A549 (cell line): ENCODE measurements around the gene CPA1. TPM values are rescaled to one million over a fixed set of nuclear protein-coding genes. Genes with fewer than 3 reads are reported as not detected.

Source experiments
- ATAC-seq, 2 experiments: fragments of 200-7000 bp in 1 of 2; fragments of >200 bp in 1 of 2; cut with Nextera tagmentation in 1 of 2; cut with Tn5 transposase in 1 of 2; 3 replicates each; pipeline versions ENCODE4 v1.8.0 to v1.9.1; 2018 to 2020; ENCODE audit warnings: mild to moderate bottlenecking in 1 of 2, moderate library complexity in 1 of 2
- CTCF ChIA-PET: fragments of 300-600 bp; sonication (Branson Sonifier 250); formaldehyde crosslinking; extraction: SDS; loops from one replicate; lab custom pipeline; 2021; ENCODE audit warnings: antibody characterized with exemption, inconsistent platforms; lab: Yijun Ruan, JAX
- POLR2A ChIA-PET: fragments of 350-600 bp; formaldehyde crosslinking; extraction: SDS; loops from one replicate; lab custom pipeline; 2021; ENCODE audit warnings: antibody characterized with exemption, inconsistent platforms; lab: Yijun Ruan, JAX
- DNase-seq, 2 experiments: peaks; one replicate each; pipeline versions ENCODE4 v3.0.0 to v3.0.0-alpha.2; 2011 to 2016; ENCODE audit warnings: low read depth in 1 of 2, low spot score in 1 of 2
- FAIRE-seq: peaks from 2 replicates; lab custom pipeline; 2011; peaks lifted over from hg19 to GRCh38; lab: Jason Lieb, UNC
- H3K27ac ChIP-seq, 2 experiments: fragments of >200 bp; sonication (Bioruptor Twin); formaldehyde crosslinking; 3 replicates each; pipeline ENCODE4 v1.5.1; 2016 to 2017
- H3K4me1 ChIP-seq: fragments of >200 bp; sonication (Bioruptor Twin); formaldehyde crosslinking; 3 replicates; pipeline ENCODE4 v1.6.1; 2016
- H3K4me2 ChIP-seq: fragments of >200 bp; sonication (Bioruptor Twin); formaldehyde crosslinking; 3 replicates; pipeline ENCODE4 v1.6.1; 2016
- H3K4me3 ChIP-seq: fragments of >200 bp; sonication (Bioruptor Twin); formaldehyde crosslinking; 3 replicates; pipeline ENCODE4 v1.5.1; 2016
- H3K9me3 ChIP-seq: fragments of >200 bp; sonication (Bioruptor Twin); formaldehyde crosslinking; 3 replicates; pipeline ENCODE4 v1.6.1; 2016
- CEBPB ChIP-seq, 2 experiments: fragments of >200 bp in 1 of 2; sonication (Bioruptor Twin) in 1 of 2; formaldehyde crosslinking in 1 of 2; IDR thresholded peaks; 2 replicates each; pipeline ENCODE4 v1.6.1; 2012 to 2016
- CHD2 ChIP-seq: fragments of 150-350 bp; IDR thresholded peaks from 2 replicates; pipeline ENCODE4 v1.6.1; 2014; ENCODE audit warnings: low read length; ENCODE audit not compliant: partially characterized antibody
- EHF ChIP-seq: fragments of 250-450 bp; sonication (Bioruptor Pico); IDR thresholded peaks from 2 replicates; pipeline ENCODE4 v1.5.0; 2020; ENCODE audit warnings: mild to moderate bottlenecking
- EHMT2 ChIP-seq: fragments of 200-600 bp; sonication (generic); IDR thresholded peaks from 2 replicates; pipeline ENCODE4 v1.6.1; 2016; ENCODE audit warnings: antibody characterized with exemption, low read depth, mild to moderate bottlenecking, moderate library complexity
- EP300 ChIP-seq, 2 experiments: fragments of >200 bp; sonication (Bioruptor Twin); formaldehyde crosslinking; IDR thresholded peaks; 2 replicates in 1 of 2; 3 replicates in 1 of 2; pipeline ENCODE4 v1.6.1; 2016 to 2017
- ESRRA ChIP-seq: fragments of 150-350 bp; IDR thresholded peaks from 2 replicates; pipeline ENCODE4 v1.6.1; 2014; ENCODE audit warnings: mild to moderate bottlenecking, low read length, borderline replicate concordance
- FOSB ChIP-seq: fragments of 250-450 bp; sonication (Bioruptor Pico); IDR thresholded peaks from 2 replicates; pipeline ENCODE4 v1.5.0; 2020; ENCODE audit warnings: mild to moderate bottlenecking, moderate library complexity
- FOSL2 ChIP-seq, 2 experiments: fragments of 450-650 bp in 1 of 2; fragments of >200 bp in 1 of 2; sonication (Bioruptor Twin) in 1 of 2; formaldehyde crosslinking; IDR thresholded peaks; 2 replicates each; pipeline versions ENCODE4 v1.5.0 to v1.6.1; 2016 to 2020; ENCODE audit warnings: mild to moderate bottlenecking in 1 of 2, moderate library complexity in 1 of 2
- HDAC2 ChIP-seq: fragments of 200-600 bp; sonication (generic); IDR thresholded peaks from 2 replicates; pipeline ENCODE4 v1.6.1; 2016
- HEYL ChIP-seq: fragments of 250-450 bp; sonication (Bioruptor Pico); IDR thresholded peaks from 2 replicates; pipeline ENCODE4 v1.8.0; 2021; ENCODE audit warnings: mild to moderate bottlenecking, moderate library complexity
- HMGXB4 ChIP-seq: fragments of 250-450 bp; sonication (Bioruptor Pico); IDR thresholded peaks from 2 replicates; pipeline ENCODE4 v1.5.0; 2021; ENCODE audit warnings: mild to moderate bottlenecking, moderate library complexity, borderline replicate concordance
- HOXB13 ChIP-seq: fragments of 250-450 bp; sonication (Bioruptor Pico); IDR thresholded peaks from 2 replicates; pipeline ENCODE4 v1.5.0; 2020; ENCODE audit warnings: low read depth, mild to moderate bottlenecking, moderate library complexity
- JUN ChIP-seq, 2 experiments: fragments of >200 bp; sonication (Bioruptor Twin); formaldehyde crosslinking; IDR thresholded peaks; 2 replicates in 1 of 2; 3 replicates in 1 of 2; pipeline ENCODE4 v1.6.1; 2016 to 2017
- JUNB ChIP-seq: fragments of >200 bp; sonication (Bioruptor Twin); formaldehyde crosslinking; IDR thresholded peaks from 2 replicates; pipeline ENCODE4 v1.6.1; 2016
- KDM1A ChIP-seq: fragments of 200-600 bp; sonication (generic); IDR thresholded peaks from 2 replicates; pipeline ENCODE4 v1.6.1; 2016; ENCODE audit warnings: low read depth, mild to moderate bottlenecking
- KDM5A ChIP-seq: fragments of 200-600 bp; sonication (generic); IDR thresholded peaks from 2 replicates; pipeline ENCODE4 v1.6.1; 2016; ENCODE audit warnings: antibody characterized with exemption, mild to moderate bottlenecking
- MAZ ChIP-seq: fragments of 150-350 bp; IDR thresholded peaks from 2 replicates; pipeline ENCODE4 v1.6.1; 2014; ENCODE audit warnings: antibody characterized with exemption, low read depth, low read length, borderline replicate concordance
- NFE2L2 ChIP-seq: fragments of 150-350 bp; conservative IDR thresholded peaks from 2 replicates; pipeline ENCODE4 v1.6.1; 2014; ENCODE audit warnings: low read length
- POLR2A ChIP-seq: IDR thresholded peaks from 2 replicates; pipeline ENCODE4 v1.6.1; 2012; ENCODE audit warnings: mild to moderate bottlenecking, low read length
- RARB ChIP-seq: fragments of 250-450 bp; sonication (Bioruptor Pico); IDR thresholded peaks from 2 replicates; pipeline ENCODE4 v1.8.0; 2021; ENCODE audit warnings: mild to moderate bottlenecking, moderate library complexity
- SREBF2 ChIP-seq: fragments of 450-650 bp; IDR thresholded peaks from 2 replicates; pipeline ENCODE4 v1.6.1; 2014; ENCODE audit warnings: mild to moderate bottlenecking, moderate library complexity
- TFCP2L1 ChIP-seq: fragments of 250-450 bp; sonication (Bioruptor Pico); IDR thresholded peaks from 2 replicates; pipeline ENCODE4 v1.5.0; 2021; ENCODE audit warnings: mild to moderate bottlenecking
- ZC3H11A ChIP-seq: fragments of 450-650 bp; IDR thresholded peaks from 2 replicates; pipeline ENCODE4 v1.6.1; 2014; ENCODE audit warnings: antibody characterized with exemption, mild to moderate bottlenecking
- WGBS: methylation state at CpG from one replicate; pipeline ENCODE4 v1.1.6; 2017; ENCODE audit errors: missing lambda C conversion rate; 5-methylcytosine and 5-hydroxymethylcytosine counted together
- polyA plus RNA-seq, 4 experiments: library from polyadenylated mRNA; depleted of rRNA in 3 of 4; stranded (reverse); fragments of >200 nt; fragmentation: RNase III in 1 of 4; extraction: RNeasy Plus Mini Kit Qiagen cat#74134 plus additional on column Dnase treatment in 1 of 4; gene quantifications; 2 replicates in 3 of 4; 3 replicates in 1 of 4; pipeline ENCODE4 v1.2.3, GENCODE V29; 2011 to 2017
- TF ChIP-seq, protein P1 (sequence below): fragments of 450-650 bp; IDR thresholded peaks from 2 replicates; pipeline ENCODE4 v1.6.1; 2014; ENCODE audit warnings: antibody characterized with exemption

The CPA1 gene
- polyA plus RNA-seq, 2 of the 4 experiments (the other 2 are of a cell fraction) = not detected

DNA sequence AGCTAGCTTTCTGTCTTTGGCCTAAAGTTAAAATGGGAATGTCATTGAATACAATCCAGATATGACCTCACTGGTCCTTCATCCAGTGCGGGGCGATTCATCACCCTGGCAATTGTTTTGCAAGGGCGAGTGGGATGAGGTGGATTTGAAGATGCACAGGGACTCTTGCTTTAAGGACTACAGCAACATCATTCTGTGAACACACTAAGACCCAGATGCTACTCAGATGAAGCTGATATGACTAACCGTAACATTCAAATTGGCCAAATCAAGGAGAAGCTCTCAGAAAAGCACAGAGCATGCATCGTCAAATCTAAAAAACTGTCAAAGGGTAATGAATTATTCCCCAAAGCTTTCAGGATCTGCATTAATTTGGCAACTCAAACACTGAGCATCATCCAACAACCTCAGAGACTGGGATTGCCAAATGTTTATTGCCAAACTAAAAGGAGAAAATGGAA is 12.8 kb downstream of the CPA1 start:
- POLR2A ChIA-PET = no interaction called here
- no peak for FAIRE-seq
- H3K4me2 ChIP-seq = no peak overlapping the region
- DNase-seq = no peak
- CTCF ChIA-PET = interaction anchor here (1.1 to 2.0 kb wide), 2 partner anchors 12 to 329 kb away, joined by 3 to 5 read pairs; partner anchors contain the start of gene CPA1
- ATAC-seq = no peak
- no peak overlapping the region for H3K27ac ChIP-seq
- no peaks in the 10 kb centered on the region for H3K9me3 ChIP-seq
- H3K4me3 ChIP-seq = no peak overlapping the region
- WGBS = 95% methylated on average over 5 of the region's 5 CpGs
- H3K4me1 ChIP-seq = no peaks in the 10 kb centered on the region
- TF ChIP-seq, protein P1, sequence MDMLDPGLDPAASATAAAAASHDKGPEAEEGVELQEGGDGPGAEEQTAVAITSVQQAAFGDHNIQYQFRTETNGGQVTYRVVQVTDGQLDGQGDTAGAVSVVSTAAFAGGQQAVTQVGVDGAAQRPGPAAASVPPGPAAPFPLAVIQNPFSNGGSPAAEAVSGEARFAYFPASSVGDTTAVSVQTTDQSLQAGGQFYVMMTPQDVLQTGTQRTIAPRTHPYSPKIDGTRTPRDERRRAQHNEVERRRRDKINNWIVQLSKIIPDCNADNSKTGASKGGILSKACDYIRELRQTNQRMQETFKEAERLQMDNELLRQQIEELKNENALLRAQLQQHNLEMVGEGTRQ = no peak
- no peak for TF ChIP-seq ZC3H11A
- no peak for TF ChIP-seq JUNB
- no peak for TF ChIP-seq FOSB (CRISPR knock-in tag)
- TF ChIP-seq HMGXB4 (CRISPR knock-in tag) = no peak
- no peak for TF ChIP-seq FOSL2 (IDR thresholded peaks at IDR 0.05)
- no peak for TF ChIP-seq FOSL2 (CRISPR knock-in tag; IDR thresholded peaks at IDR 0.05)
- TF ChIP-seq TFCP2L1 (CRISPR knock-in tag) = no peak
- no peak for TF ChIP-seq SREBF2

DNA sequence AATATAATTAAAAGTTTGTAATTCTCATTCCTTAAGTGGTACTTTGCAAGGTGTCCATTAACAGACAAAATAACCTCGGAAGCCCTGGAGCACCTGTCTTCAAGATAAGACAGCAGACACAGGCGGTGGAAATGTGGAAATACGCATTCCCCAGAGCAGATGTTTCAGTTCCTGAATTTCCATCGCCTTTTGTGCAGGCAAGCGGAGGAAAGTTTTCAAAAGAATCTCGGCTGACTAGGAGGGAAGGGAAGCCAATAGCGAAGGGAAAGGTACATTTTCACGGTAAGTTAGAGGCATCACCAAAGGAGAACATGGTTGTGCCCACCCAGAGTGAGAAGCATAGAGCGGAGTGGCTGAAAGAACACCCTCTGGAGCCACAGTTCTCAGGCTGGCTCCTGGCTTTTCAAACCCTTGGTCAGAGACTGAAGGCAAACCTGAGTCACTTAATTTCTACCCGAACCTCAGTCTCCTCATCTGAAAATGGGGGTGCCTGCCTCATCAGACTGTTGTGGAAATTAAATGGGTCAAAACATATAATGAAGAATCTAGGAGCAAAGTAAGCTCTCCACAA is 13.6 kb downstream of the CPA1 start:
- WGBS = 81% methylated on average over 10 of the region's 10 CpGs
- FAIRE-seq (no peak), DNase-seq (no peak), ATAC-seq (no peak)
- POLR2A ChIA-PET = no interaction called here
- TF ChIP-seq EP300 (IDR thresholded peaks at IDR 0.05) (no peak), KDM5A (no peak), JUNB (no peak), KDM1A (no peak), RARB (no peak), CEBPB (IDR thresholded peaks at IDR 0.05) (no peak), JUN (IDR thresholded peaks at IDR 0.05) (no peak), EHMT2 (no peak), NFE2L2 (no peak), MAZ (no peak), CHD2 (no peak), HEYL (CRISPR knock-in tag) (no peak), ZC3H11A (no peak), HDAC2 (no peak), POLR2A (no peak), HOXB13 (CRISPR knock-in tag) (no peak), ESRRA (no peak), TFCP2L1 (CRISPR knock-in tag) (no peak), EHF (CRISPR knock-in tag) (no peak)
- TF ChIP-seq, all 56 proteins: peak for 0
- CTCF ChIA-PET = interaction anchor here (2.0 kb wide), 1 partner anchor 13 kb away, joined by 5 read pairs; the partner anchor contains the start of gene CPA1
- Histone ChIP-seq H3K4me1 (no peaks in the 10 kb centered on the region), H3K4me3 (no peak overlapping the region), H3K27ac (no peak overlapping the region), H3K9me3 (no peaks in the 10 kb centered on the region), H3K4me2 (no peak overlapping the region)
